ENCODE results near the gene EGLN1. TPM values are rescaled to one million over a fixed set of nuclear protein-coding genes. Genes with fewer than 3 reads are reported as not detected.
"Not testable (repeated sequence)": the region's sequence is repeated elsewhere in the genome, so short reads cannot be mapped to it uniquely, and the experiment has no call there.

The EGLN1 gene
- total RNA-seq, result 10 to 100 TPM; 43.9 to 79.9 (median 58.7) TPM

- Histone ChIP-seq H3K36me3 (no peaks in the 10 kb centered on the region), H3K9me3 (no peaks in the 10 kb centered on the region), H3K27me3 (no peaks in the 10 kb centered on the region), H3K27ac (replicated peaks in 1 of 4) (peak within 1 kb of the TSS; percentile 98 to 99 (median 99)), H3K4me3 (peak within 1 kb of the TSS; percentile 91 to 94 (median 92)), H3K4me1 (peaks cover 42 to 47% (median 42%) of the 10 kb centered on the region in 4 donors)
- intact Hi-C loops (cut with DNase I), result loop anchor here (5.0 kb wide), 2 partner anchors 65 to 105 kb away; partner anchors contain the start of gene TSNAX
- TF ChIP-seq POLR2AphosphoS5 (IDR thresholded peaks at IDR 0.05), result peak; percentile 72 to 91
- peak in 2 of 3 experiments; percentile 29 to 35 for TF ChIP-seq CTCF (IDR thresholded peaks at IDR 0.05)
- TF ChIP-seq POLR2A (IDR thresholded peaks at IDR 0.05; ENCODE audit: low read depth), result peak; percentile 69
- TF ChIP-seq EP300 (IDR thresholded peaks at IDR 0.05), result no peak
- peak; percentile 94 for DNase-seq (ENCODE audit: extremely low spot score)
- WGBS, result 0% methylated on average over 7 of the region's 104 CpGs
Measured at GRCh38 chr1:231421971-231422797, at the start of gene EGLN1. Gene EGLN1 (minus strand): TSS chr1:231422287. CDS start chr1:231421888, 399 bp downstream.

GRCh38 chr1:231471500-231471899 lies 49.4 kb upstream of the EGLN1 start:
- H3K4me1 ChIP-seq; H3K9me3 ChIP-seq; H3K27ac ChIP-seq (replicated peaks in 1 of 4); intact Hi-C loops (cut with DNase I); H3K4me3 ChIP-seq; H3K36me3 ChIP-seq; H3K27me3 ChIP-seq; DNase-seq (ENCODE audit: extremely low spot score): not testable (repeated sequence)
- 91% methylated on average over 5 of the region's 5 CpGs for WGBS

GRCh38 chr1:231471027-231471426 lies 48.9 kb upstream of the EGLN1 start:
- H3K36me3 ChIP-seq; H3K4me3 ChIP-seq; H3K9me3 ChIP-seq; intact Hi-C loops (cut with DNase I); H3K27me3 ChIP-seq; H3K4me1 ChIP-seq; H3K27ac ChIP-seq (replicated peaks in 1 of 4); DNase-seq (ENCODE audit: extremely low spot score): not testable (repeated sequence)
- 98% methylated on average over 2 of the region's 3 CpGs for WGBS

- DNase-seq (ENCODE audit: extremely low spot score), result no peak
- Histone ChIP-seq H3K36me3 (no peaks in the 10 kb centered on the region), H3K4me1 (no peaks in the 10 kb centered on the region), H3K4me3 (no peak overlapping the region), H3K27ac (replicated peaks in 1 of 4) (no peak overlapping the region), H3K9me3 (no peaks in the 10 kb centered on the region), H3K27me3 (peaks cover 0 to 4% (median 0%) of the 10 kb centered on the region in 4 donors)
- 77% methylated on average over 1 of the region's 1 CpG for WGBS
- TF ChIP-seq POLR2A (IDR thresholded peaks at IDR 0.05; ENCODE audit: low read depth) (no peak), CTCF (IDR thresholded peaks at IDR 0.05) (no peak), POLR2AphosphoS5 (IDR thresholded peaks at IDR 0.05) (no peak), EP300 (IDR thresholded peaks at IDR 0.05) (no peak)
- intact Hi-C loops (cut with DNase I), result no loop called here
Measured at GRCh38 chr1:231467986-231468385, 45.9 kb upstream of the EGLN1 start.

GRCh38 chr1:231465051-231465450 lies 43.0 kb upstream of the EGLN1 start:
- Histone ChIP-seq H3K4me3 (no peak overlapping the region), H3K9me3 (no peaks in the 10 kb centered on the region), H3K27me3 (peaks cover 0 to 4% (median 0%) of the 10 kb centered on the region in 4 donors), H3K36me3 (no peaks in the 10 kb centered on the region), H3K27ac (replicated peaks in 1 of 4) (no peak overlapping the region), H3K4me1 (no peaks in the 10 kb centered on the region)
- TF ChIP-seq POLR2A (IDR thresholded peaks at IDR 0.05; ENCODE audit: low read depth) (no peak), EP300 (IDR thresholded peaks at IDR 0.05) (no peak), CTCF (IDR thresholded peaks at IDR 0.05) (no peak), POLR2AphosphoS5 (IDR thresholded peaks at IDR 0.05) (no peak)
- intact Hi-C loops (cut with DNase I), result no loop called here
- no peak for DNase-seq (ENCODE audit: extremely low spot score)
- 87% methylated on average over 1 of the region's 1 CpG for WGBS

All from esophagus muscularis mucosa (tissue), 4 donors.